HG02571 (cell line): ENCODE results near the gene HTD2.
"Not testable (repeated sequence)": the region's sequence is repeated elsewhere in the genome, so short reads cannot be mapped to it uniquely, and the experiment has no call there.

Experiments used
- ATAC-seq: cut with Tn5 transposase; IDR thresholded peaks from one replicate; pipeline ENCODE4 v1.9.1; 2021; ENCODE audit warnings: mild to moderate bottlenecking, moderate library complexity; ENCODE audit not compliant: unreplicated experiment

The HTD2 gene

GRCh38 chr3:58305882-58306711 lies at the start of gene HTD2, which contains the start of gene RPP14:
TSS of gene HTD2 (plus strand) at chr3:58306520. CDS start at chr3:58317614, 11,094 bp downstream.
TSS of gene RPP14 (plus strand) at chr3:58306245. CDS start at chr3:58310330, 4,085 bp downstream.
- ATAC-seq = peak; percentile 89

GRCh38 chr3:58258392-58259055 lies 47.8 kb upstream of the HTD2 start:
- ATAC-seq = no peak

GRCh38 chr3:58260261-58260731 lies 46.0 kb upstream of the HTD2 start:
- ATAC-seq = no peak

- ATAC-seq = no peak
These were observed 45.6 kb upstream of the HTD2 start for GRCh38 chr3:58260733-58261132.

GRCh38 chr3:58261954-58262666 lies 44.2 kb upstream of the HTD2 start:
- ATAC-seq = no peak

- no peak for ATAC-seq
These were observed 39.7 kb upstream of the HTD2 start for GRCh38 chr3:58266577-58266976.

GRCh38 chr3:58267543-58267942 lies 38.8 kb upstream of the HTD2 start:
- not testable (repeated sequence) for ATAC-seq

- ATAC-seq = no peak
These were observed 37.0 kb upstream of the HTD2 start for GRCh38 chr3:58269356-58269755.

GRCh38 chr3:58270485-58270884 lies 35.8 kb upstream of the HTD2 start:
- no peak for ATAC-seq

- ATAC-seq = no peak
These were observed 34.3 kb upstream of the HTD2 start for GRCh38 chr3:58271901-58272501.

- no peak for ATAC-seq
These were observed 33.4 kb upstream of the HTD2 start for GRCh38 chr3:58272891-58273290.

GRCh38 chr3:58273362-58273761 lies 33.0 kb upstream of the HTD2 start:
- not testable (repeated sequence) for ATAC-seq

GRCh38 chr3:58274027-58274614 lies 32.2 kb upstream of the HTD2 start:
- no peak for ATAC-seq

- no peak for ATAC-seq
These were observed 25.3 kb upstream of the HTD2 start for GRCh38 chr3:58281069-58281468.

- ATAC-seq = no peak
These were observed 21.0 kb upstream of the HTD2 start for GRCh38 chr3:58285334-58285733.

- no peak for ATAC-seq
These were observed 19.0 kb upstream of the HTD2 start for GRCh38 chr3:58287354-58287753.

GRCh38 chr3:58288011-58288728 lies 18.1 kb upstream of the HTD2 start:
- ATAC-seq = no peak

- not testable (repeated sequence) for ATAC-seq
These were observed 17.2 kb upstream of the HTD2 start for GRCh38 chr3:58288964-58289613.

- ATAC-seq = not testable (repeated sequence)
These were observed 15.9 kb upstream of the HTD2 start for GRCh38 chr3:58290446-58290845.
